ENCODE results near the gene TMPRSS15.

GRCh38 chr21:18411565-18411964 lies 8.0 kb upstream of the TMPRSS15 start:
- TF ChIP-seq CTCF (IDR thresholded peaks at IDR 0.05): no peak
- no peak for TF ChIP-seq RAD21 (conservative IDR thresholded peaks at IDR 0.05 in 1 of 2, IDR thresholded peaks at IDR 0.05 in 1 of 2)
- no peak for TF ChIP-seq CHD4 (IDR thresholded peaks at IDR 0.05; ENCODE audit: borderline replicate concordance)
- TF ChIP-seq JUNB (IDR thresholded peaks at IDR 0.05): no peak
- no peak for TF ChIP-seq JUN (IDR thresholded peaks at IDR 0.05)
- TF ChIP-seq MAX (IDR thresholded peaks at IDR 0.05): no peak
- TF ChIP-seq POLR2A (IDR thresholded peaks at IDR 0.05; ENCODE audit: low read length): no peak
- TF ChIP-seq SMC3 (IDR thresholded peaks at IDR 0.05): no peak
- no peak for TF ChIP-seq CHD2 (IDR thresholded peaks at IDR 0.05; ENCODE audit: low read length, partially characterized antibody)
- no peak for TF ChIP-seq POLR2AphosphoS2 (conservative IDR thresholded peaks at IDR 0.05; ENCODE audit: low read length)
- TF ChIP-seq SREBF2 (IDR thresholded peaks at IDR 0.05): no peak
